NCI-H1048 (cell line): ENCODE measurements around the gene HNRNPAB.
"Not testable (repeated sequence)": the region's sequence is repeated elsewhere in the genome, so short reads cannot be mapped to it uniquely, and the experiment has no call there.

Experiments
- DNase-seq: peaks from one replicate; lab custom pipeline; 2025; lab: John Stamatoyannopoulos, UW

The HNRNPAB gene

DNA sequence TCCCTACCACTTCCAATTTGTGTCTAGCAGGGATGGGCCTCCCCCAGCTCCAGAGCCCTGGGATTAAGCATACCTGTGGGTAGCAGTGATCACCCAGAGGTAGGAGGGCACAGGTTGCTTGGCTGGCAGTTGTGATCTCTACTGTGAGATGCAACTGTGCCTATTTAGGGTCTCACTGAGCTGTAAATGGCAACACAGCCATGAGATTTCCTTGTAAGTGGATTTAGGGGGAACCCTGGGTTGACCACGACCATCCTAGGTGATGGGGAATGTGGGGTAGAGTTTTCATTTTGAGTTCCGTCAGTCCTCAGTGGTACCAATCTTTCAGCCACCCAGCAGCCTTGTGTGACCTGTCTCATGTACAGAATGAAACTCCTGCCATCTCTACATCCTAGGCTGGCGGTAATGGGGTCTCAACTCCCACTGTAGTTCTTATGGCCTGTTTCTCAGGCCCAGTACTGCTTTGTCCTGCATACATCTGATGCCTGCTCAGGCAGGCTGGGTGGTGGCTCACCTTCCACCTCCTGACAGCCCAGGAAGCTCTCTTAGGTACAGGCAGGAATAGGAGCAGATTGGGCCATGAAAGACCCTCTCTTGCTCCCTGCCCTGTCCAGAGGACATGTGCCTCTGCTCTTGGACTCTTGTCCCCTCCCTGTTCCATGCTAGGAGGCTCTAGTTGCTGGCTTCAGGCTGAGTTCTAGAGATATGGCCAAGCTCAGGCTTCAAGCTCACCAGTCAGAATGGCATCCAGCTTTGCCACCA, 8.1 kb downstream of the HNRNPAB start:
- no peak for DNase-seq

DNA sequence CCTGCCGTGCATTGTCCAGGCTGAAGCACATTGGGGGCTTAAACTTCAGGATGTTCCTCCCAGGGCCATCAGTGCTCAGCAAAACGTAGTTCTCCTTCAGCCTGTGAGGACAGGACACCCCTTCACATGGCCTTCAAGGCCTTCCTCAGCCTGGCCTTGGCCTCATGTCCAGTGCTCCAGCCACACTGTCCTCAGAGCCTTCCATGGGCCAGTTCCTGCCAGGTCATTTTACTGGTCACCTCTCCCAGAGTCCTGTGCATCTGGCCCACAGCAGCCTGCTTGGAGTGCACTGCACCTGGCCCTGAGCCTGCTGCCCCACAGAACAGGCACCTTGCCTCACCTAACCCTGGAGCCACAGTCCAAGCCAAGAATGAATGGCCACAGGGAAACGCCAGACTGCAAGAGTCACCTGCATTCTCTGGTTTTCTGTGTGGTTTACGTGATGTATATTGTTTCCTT, 8.7 kb downstream of the HNRNPAB start:
- DNase-seq: no peak

DNA sequence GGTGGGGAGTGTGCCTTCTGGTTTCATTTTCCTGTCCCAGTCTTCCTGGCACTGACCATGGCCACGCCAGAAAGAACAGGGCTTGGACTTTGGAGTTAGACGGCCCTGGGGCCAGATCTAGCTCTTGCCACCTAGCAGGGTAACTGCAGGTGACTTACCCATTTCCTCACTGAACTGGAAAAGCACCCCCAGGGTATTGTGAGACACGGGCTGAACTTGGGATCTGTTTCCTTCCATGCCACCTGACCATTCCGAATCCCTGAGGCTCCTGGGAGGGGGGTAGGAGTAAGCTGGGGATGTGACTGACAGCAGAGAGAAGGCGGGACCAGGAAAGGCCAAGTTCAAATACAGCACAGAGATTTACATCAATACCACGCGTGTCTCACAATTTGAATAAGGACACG, 9.4 kb downstream of the HNRNPAB start:
- no peak for DNase-seq

GRCh38 chr5:178214160-178214803, 9.9 kb downstream of the HNRNPAB start:
- no peak for DNase-seq

GRCh38 chr5:178215280-178216002, 11.1 kb downstream of the HNRNPAB start:
- DNase-seq: no peak

GRCh38 chr5:178216088-178216534, 11.8 kb downstream of the HNRNPAB start:
- no peak for DNase-seq

- DNase-seq: no peak
Observed at GRCh38 chr5:178216779-178217178, 12.4 kb downstream of the HNRNPAB start.

GRCh38 chr5:178218237-178218776, 14.0 kb downstream of the HNRNPAB start:
- no peak for DNase-seq

DNA sequence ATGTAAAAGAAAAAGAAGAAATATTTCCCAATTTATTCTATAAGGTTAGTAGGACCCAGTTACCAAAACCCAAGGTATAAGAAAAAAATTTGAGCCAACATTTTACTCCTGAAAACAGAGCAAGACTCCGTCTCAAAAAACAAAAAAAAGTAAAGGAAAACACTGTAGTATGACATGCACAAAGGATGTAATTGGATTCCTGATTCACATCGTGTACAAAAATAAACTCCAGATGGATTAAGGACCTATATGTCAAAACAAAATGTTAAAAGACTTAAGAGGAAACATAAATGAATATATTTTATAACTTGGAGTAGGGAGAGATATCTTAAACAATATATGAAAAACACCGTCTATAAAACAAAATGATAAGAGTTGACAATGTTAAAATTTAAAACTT, 14.5 kb downstream of the HNRNPAB start:
- no peak for DNase-seq

GRCh38 chr5:178221282-178221681, 16.9 kb downstream of the HNRNPAB start:
- no peak for DNase-seq

DNA sequence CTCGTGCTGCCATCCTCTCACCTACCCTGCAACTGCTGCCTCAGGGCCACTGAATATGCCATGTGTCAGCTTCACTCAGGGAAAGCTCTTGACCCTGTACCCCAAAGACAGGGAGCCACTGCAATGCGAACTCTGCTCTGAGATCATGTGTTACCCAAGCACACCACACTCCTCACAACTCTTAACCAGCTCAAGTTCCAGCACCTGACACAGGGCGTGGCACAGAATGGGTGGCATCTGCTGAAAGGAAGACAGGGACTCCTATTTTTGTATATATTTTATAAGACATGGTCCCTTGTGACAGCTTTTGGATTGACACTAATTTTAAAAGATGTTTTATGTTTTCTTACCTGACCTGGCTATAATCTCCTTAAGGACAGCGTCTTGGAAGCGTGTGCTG, 17.5 kb downstream of the HNRNPAB start:
- no peak for DNase-seq

GRCh38 chr5:178222292-178222691, 18.0 kb downstream of the HNRNPAB start:
- no peak for DNase-seq

GRCh38 chr5:178223196-178223773, 19.0 kb downstream of the HNRNPAB start:
- no peak for DNase-seq

DNA sequence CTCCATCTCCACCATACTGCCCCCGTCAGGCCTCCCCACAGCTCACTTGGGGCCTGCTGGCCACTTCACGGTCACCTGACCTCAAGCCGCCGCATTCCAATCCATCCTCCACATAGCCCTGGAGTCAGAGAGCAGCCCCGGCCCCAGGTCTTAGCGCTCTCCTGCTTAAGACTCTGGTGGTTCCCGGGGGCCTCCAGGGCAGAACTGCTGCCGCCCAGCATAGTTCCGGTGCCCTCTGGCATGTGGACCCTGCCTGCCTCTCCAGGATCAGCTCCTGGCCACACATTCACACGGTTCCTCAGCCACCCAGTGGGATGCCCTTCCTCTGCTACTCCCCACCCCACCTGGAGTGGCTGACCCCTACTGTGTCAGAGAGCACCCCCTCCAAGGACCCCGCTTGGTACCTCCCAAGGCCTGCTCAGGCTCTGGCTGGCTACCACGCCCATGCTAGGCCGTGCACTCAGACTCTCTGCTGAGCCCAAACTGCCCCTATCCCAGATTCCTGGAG, 19.5 kb downstream of the HNRNPAB start:
- no peak for DNase-seq

- DNase-seq: no peak
Observed at GRCh38 chr5:178224403-178224802, 20.1 kb downstream of the HNRNPAB start.

GRCh38 chr5:178225174-178225573, 20.8 kb downstream of the HNRNPAB start:
- DNase-seq: no peak

DNA sequence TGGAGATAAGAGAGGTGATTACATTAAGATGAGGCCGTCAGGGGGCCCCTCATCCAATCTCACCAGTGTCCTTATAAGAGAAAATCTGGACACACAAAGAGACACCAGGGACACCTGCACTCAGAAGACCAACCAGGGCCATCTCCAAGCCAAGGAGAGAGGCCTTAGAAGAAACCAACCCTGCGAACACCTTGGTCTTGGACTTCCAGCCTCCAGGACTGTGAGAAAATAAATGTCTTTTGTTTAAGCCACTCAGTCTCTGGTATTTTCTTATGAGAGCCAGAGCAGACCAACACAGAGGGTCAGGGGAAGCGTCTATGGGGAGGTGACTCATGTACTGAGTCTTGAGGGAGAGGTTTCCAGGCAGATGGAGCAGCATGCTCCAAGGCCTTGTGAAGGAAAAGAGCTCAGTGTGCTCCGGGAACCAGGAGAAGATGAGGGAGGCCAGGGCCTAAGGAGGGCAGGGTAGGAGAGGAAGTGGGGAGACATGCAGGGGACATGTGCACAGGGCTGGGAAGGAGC, 22.9 kb downstream of the HNRNPAB start:
- DNase-seq: no peak

DNA sequence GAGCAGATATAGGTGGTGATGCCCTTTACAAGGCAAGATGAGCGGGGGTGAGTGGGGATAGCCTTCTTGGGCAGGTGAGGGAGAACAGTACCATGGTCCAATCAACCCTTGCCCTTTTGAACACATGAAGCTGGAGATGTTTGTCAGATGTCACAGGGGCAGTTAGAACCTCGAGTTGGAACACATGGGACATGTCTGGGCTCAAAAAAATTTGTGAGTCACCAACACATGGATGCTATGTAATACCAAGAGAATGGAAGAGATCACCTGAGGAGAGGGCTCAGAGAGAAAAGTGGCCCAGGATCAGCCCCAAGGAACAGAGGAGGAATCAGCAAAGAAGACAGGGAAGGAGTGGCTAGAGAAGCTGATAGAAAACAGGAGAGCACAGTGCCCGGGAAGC, 23.6 kb downstream of the HNRNPAB start:
- no peak for DNase-seq

GRCh38 chr5:178228609-178229008, 24.3 kb downstream of the HNRNPAB start:
- no peak for DNase-seq

DNA sequence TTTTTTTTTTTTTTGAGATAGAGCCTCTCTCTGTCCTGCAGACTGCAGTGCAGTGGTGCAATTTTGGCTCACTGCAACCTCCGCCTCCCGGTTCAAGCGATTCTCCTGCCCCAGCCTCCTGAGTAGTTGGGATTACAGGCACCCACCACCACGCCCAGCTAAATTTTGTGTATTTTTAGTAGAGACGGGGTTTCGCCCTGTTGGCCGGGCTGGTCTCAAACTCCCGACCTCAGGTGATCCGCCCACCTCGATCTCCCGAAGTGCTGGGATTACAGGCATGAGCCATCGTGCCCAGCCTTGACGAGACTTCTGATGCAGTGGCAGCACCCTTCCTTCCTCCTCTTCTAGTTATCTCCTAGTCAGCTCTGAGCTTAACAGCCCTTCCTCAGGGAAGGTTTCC, 24.8 kb downstream of the HNRNPAB start:
- not testable (repeated sequence) for DNase-seq

GRCh38 chr5:178229861-178230260, 25.5 kb downstream of the HNRNPAB start:
- DNase-seq: no peak
